ENCODE data around the gene MAF.

- no peak for TF ChIP-seq CTCF (IDR thresholded peaks at IDR 0.05 in 2 of 3, conservative IDR thresholded peaks at IDR 0.05 in 1 of 3; ENCODE audit: insufficient read depth in 2 of 3, low read depth in 1 of 3, low read length in 3 of 3)
- no peak for TF ChIP-seq RNF2 (IDR thresholded peaks at IDR 0.05)
- TF ChIP-seq GATAD2B (IDR thresholded peaks at IDR 0.05; ENCODE audit: borderline replicate concordance), result no peak
- TF ChIP-seq XRCC5 (IDR thresholded peaks at IDR 0.05; ENCODE audit: low read depth, low read length), result no peak
- no peak for TF ChIP-seq ESRRB (CRISPR knock-in tag; IDR thresholded peaks at IDR 0.05; ENCODE audit: borderline replicate concordance)
- TF ChIP-seq POLR2H (tag; IDR thresholded peaks at IDR 0.05; ENCODE audit: low read depth), result no peak
These were observed 11.7 kb upstream of the MAF start for GRCh38 chr16:79612207-79612606.
